SU-DHL-6 (cell line): ENCODE results near the gene DTHD1.

Experiments
- CTCF ChIP-seq: fragments of 200-600 bp; sonication (generic); IDR thresholded peaks from one replicate; pipeline ENCODE4 v1.5.1; 2017; ENCODE audit warnings: antibody characterized with exemption, mild to moderate bottlenecking, low read length, moderate library complexity; ENCODE audit not compliant: insufficient read depth, poor library complexity, severe bottlenecking
- EZH2phosphoT487 ChIP-seq: fragments of 200-600 bp; sonication (generic), shearing (Covaris generic); conservative IDR thresholded peaks from 2 replicates; pipeline ENCODE4 v1.6.1; 2018; ENCODE audit warnings: mild to moderate bottlenecking, antibody characterized with exemption, low read length, moderate library complexity, mixed read lengths

- TF ChIP-seq CTCF (no peak), EZH2phosphoT487 (no peak)
Observed at GRCh38 chr4:36260731-36261130, 20.7 kb upstream of the DTHD1 start.
